8988T (cell line): ENCODE results near the gene GRAMD2B.
"Not testable (repeated sequence)": the region's sequence is repeated elsewhere in the genome, so short reads cannot be mapped to it uniquely, and the experiment has no call there.

ENCODE experiments used
- DNase-seq: peaks from one replicate; pipeline ENCODE4 v3.0.0; 2011

Gene GRAMD2B

GRCh38 chr5:126452477-126452876, 29.3 kb downstream of the GRAMD2B start:
- DNase-seq: no peak

- no peak for DNase-seq
These were observed 30.9 kb downstream of the GRAMD2B start for GRCh38 chr5:126454081-126454480.

GRCh38 chr5:126454535-126454934, 31.3 kb downstream of the GRAMD2B start:
- DNase-seq: no peak

GRCh38 chr5:126455264-126455663, 32.1 kb downstream of the GRAMD2B start:
- DNase-seq: no peak

GRCh38 chr5:126455728-126456127, 32.5 kb downstream of the GRAMD2B start:
- DNase-seq: no peak

- DNase-seq: no peak
These were observed 33.1 kb downstream of the GRAMD2B start for GRCh38 chr5:126456217-126456820.

GRCh38 chr5:126460459-126460858, 37.2 kb downstream of the GRAMD2B start:
- no peak for DNase-seq

- DNase-seq: no peak
These were observed 37.8 kb downstream of the GRAMD2B start for GRCh38 chr5:126460977-126461376.

- no peak for DNase-seq
These were observed 38.6 kb downstream of the GRAMD2B start for GRCh38 chr5:126461838-126462237.

GRCh38 chr5:126462239-126463014, 39.2 kb downstream of the GRAMD2B start:
- no peak for DNase-seq

- DNase-seq: no peak
These were observed 40.8 kb downstream of the GRAMD2B start for GRCh38 chr5:126464016-126464415.

GRCh38 chr5:126464959-126465358, 41.8 kb downstream of the GRAMD2B start:
- no peak for DNase-seq

GRCh38 chr5:126468091-126468490, 44.9 kb downstream of the GRAMD2B start:
- DNase-seq: no peak

GRCh38 chr5:126469536-126470316, 46.5 kb downstream of the GRAMD2B start:
- no peak for DNase-seq

- not testable (repeated sequence) for DNase-seq
These were observed 47.3 kb downstream of the GRAMD2B start for GRCh38 chr5:126470529-126470928.

GRCh38 chr5:126471247-126471646, 48.0 kb downstream of the GRAMD2B start:
- no peak for DNase-seq

- no peak for DNase-seq
These were observed 48.8 kb downstream of the GRAMD2B start for GRCh38 chr5:126471875-126472537.

- DNase-seq: no peak
These were observed 49.3 kb downstream of the GRAMD2B start for GRCh38 chr5:126472538-126472889.

- DNase-seq: no peak
These were observed 54.3 kb downstream of the GRAMD2B start for GRCh38 chr5:126477294-126478117.

- DNase-seq: no peak
These were observed 56.6 kb downstream of the GRAMD2B start for GRCh38 chr5:126479810-126480209.

GRCh38 chr5:126480824-126481223, 57.6 kb downstream of the GRAMD2B start:
- DNase-seq: no peak

- DNase-seq: no peak
These were observed 58.0 kb downstream of the GRAMD2B start for GRCh38 chr5:126481243-126481642.
